ENCODE results near the gene ABCA4.

DNA sequence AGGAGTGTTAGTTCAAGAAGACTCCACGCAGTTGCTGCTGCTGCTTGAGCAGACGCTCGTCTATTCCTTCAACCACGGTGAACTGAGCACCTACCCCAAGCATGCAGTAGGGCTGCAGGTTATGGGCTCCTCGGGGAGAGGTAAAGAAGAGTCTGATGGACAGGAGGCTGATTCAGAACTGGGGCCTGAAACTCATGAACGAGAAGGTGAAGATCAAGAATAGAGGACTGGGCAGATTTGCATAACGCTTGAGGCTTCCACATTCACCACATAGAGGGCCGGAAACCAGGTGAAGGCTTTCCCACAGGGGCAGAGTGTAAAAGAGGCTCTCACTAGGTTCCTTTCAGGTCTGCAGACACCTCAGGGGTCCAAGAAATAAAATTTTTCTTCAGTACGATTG, 9.1 kb downstream of the ABCA4 start:
- TF ChIP-seq, protein P1, sequence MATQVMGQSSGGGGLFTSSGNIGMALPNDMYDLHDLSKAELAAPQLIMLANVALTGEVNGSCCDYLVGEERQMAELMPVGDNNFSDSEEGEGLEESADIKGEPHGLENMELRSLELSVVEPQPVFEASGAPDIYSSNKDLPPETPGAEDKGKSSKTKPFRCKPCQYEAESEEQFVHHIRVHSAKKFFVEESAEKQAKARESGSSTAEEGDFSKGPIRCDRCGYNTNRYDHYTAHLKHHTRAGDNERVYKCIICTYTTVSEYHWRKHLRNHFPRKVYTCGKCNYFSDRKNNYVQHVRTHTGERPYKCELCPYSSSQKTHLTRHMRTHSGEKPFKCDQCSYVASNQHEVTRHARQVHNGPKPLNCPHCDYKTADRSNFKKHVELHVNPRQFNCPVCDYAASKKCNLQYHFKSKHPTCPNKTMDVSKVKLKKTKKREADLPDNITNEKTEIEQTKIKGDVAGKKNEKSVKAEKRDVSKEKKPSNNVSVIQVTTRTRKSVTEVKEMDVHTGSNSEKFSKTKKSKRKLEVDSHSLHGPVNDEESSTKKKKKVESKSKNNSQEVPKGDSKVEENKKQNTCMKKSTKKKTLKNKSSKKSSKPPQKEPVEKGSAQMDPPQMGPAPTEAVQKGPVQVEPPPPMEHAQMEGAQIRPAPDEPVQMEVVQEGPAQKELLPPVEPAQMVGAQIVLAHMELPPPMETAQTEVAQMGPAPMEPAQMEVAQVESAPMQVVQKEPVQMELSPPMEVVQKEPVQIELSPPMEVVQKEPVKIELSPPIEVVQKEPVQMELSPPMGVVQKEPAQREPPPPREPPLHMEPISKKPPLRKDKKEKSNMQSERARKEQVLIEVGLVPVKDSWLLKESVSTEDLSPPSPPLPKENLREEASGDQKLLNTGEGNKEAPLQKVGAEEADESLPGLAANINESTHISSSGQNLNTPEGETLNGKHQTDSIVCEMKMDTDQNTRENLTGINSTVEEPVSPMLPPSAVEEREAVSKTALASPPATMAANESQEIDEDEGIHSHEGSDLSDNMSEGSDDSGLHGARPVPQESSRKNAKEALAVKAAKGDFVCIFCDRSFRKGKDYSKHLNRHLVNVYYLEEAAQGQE (IDR thresholded peaks at IDR 0.05; ENCODE audit: insufficient read depth in 1 of 2, low read depth in 2 of 2, low read length in 1 of 2), result no peak
- no peak for TF ChIP-seq SIN3A (IDR thresholded peaks at IDR 0.05; ENCODE audit: borderline replicate concordance, insufficient read depth, low read depth, low read length)
- TF ChIP-seq, protein P2, sequence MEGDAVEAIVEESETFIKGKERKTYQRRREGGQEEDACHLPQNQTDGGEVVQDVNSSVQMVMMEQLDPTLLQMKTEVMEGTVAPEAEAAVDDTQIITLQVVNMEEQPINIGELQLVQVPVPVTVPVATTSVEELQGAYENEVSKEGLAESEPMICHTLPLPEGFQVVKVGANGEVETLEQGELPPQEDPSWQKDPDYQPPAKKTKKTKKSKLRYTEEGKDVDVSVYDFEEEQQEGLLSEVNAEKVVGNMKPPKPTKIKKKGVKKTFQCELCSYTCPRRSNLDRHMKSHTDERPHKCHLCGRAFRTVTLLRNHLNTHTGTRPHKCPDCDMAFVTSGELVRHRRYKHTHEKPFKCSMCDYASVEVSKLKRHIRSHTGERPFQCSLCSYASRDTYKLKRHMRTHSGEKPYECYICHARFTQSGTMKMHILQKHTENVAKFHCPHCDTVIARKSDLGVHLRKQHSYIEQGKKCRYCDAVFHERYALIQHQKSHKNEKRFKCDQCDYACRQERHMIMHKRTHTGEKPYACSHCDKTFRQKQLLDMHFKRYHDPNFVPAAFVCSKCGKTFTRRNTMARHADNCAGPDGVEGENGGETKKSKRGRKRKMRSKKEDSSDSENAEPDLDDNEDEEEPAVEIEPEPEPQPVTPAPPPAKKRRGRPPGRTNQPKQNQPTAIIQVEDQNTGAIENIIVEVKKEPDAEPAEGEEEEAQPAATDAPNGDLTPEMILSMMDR (IDR thresholded peaks at IDR 0.05), result no peak
- TF ChIP-seq TCF7L2 (IDR thresholded peaks at IDR 0.05; ENCODE audit: low read depth, low read length), result no peak
- TF ChIP-seq POLR2AphosphoS5 (IDR thresholded peaks at IDR 0.05; ENCODE audit: low read depth, low read length), result no peak

Measured in Panc1 (cell line).